AG10803 (cell line): ENCODE results near the gene FBXO28.

ENCODE experiments used
- DNase-seq: peaks from one replicate; pipeline ENCODE4 v3.0.0; 2010; ENCODE audit warnings: low read depth
- H3K4me3 ChIP-seq: 2 replicates; pipeline ENCODE4 v1.5.1; 2011; ENCODE audit warnings: mild to moderate bottlenecking, low read length, control low read depth
- TF ChIP-seq, protein P1 (sequence below): conservative IDR thresholded peaks from 2 replicates; pipeline ENCODE4 v1.5.1; 2011; ENCODE audit warnings: mild to moderate bottlenecking, low read length, control low read depth, inconsistent platforms

Gene FBXO28

DNA sequence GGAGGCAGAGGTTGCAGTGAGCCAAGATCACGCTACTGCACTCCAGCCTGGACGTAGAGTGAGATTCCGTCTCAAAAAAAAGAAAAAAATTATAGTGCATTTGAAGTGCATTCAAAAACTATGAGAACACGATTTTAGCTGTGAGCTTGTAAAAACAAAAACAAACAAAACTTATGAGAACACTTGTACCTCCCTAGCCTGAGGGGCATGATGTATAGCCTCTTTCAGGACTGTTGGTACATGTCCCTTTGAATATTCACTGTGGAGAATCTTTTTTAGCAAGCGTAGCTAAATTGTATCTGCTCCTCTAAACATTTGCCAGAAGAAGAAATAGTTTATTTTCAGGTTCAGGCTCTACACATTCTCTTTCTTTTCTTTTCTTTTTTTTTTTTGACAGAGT is 59.6 kb downstream of the FBXO28 start:
- no peak overlapping the region for H3K4me3 ChIP-seq
- TF ChIP-seq, protein P1, sequence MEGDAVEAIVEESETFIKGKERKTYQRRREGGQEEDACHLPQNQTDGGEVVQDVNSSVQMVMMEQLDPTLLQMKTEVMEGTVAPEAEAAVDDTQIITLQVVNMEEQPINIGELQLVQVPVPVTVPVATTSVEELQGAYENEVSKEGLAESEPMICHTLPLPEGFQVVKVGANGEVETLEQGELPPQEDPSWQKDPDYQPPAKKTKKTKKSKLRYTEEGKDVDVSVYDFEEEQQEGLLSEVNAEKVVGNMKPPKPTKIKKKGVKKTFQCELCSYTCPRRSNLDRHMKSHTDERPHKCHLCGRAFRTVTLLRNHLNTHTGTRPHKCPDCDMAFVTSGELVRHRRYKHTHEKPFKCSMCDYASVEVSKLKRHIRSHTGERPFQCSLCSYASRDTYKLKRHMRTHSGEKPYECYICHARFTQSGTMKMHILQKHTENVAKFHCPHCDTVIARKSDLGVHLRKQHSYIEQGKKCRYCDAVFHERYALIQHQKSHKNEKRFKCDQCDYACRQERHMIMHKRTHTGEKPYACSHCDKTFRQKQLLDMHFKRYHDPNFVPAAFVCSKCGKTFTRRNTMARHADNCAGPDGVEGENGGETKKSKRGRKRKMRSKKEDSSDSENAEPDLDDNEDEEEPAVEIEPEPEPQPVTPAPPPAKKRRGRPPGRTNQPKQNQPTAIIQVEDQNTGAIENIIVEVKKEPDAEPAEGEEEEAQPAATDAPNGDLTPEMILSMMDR, result no peak
- no peak for DNase-seq

DNA sequence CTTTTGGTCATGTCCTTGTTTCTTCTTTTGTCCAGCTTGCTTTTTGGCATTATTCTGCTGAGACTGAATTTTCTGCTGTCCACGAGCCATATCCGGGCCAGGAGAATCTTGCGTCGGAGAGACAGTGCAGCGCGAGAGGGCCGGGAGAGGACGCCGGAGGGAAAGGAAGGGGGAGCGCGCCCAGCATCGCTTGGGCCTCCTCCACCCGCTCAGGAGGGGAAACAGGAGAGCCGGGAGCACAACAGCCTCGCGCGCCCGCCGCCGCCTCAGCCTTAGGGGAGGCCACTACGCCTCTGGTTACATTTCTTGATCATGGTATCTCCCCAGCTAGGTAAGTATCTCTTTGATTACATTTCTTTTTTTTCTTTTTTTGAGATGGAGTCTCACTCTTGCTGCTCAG is 61.7 kb downstream of the FBXO28 start:
- H3K4me3 ChIP-seq, result no peak overlapping the region
- TF ChIP-seq, protein P1, result no peak
- DNase-seq, result peak; percentile 12

DNA sequence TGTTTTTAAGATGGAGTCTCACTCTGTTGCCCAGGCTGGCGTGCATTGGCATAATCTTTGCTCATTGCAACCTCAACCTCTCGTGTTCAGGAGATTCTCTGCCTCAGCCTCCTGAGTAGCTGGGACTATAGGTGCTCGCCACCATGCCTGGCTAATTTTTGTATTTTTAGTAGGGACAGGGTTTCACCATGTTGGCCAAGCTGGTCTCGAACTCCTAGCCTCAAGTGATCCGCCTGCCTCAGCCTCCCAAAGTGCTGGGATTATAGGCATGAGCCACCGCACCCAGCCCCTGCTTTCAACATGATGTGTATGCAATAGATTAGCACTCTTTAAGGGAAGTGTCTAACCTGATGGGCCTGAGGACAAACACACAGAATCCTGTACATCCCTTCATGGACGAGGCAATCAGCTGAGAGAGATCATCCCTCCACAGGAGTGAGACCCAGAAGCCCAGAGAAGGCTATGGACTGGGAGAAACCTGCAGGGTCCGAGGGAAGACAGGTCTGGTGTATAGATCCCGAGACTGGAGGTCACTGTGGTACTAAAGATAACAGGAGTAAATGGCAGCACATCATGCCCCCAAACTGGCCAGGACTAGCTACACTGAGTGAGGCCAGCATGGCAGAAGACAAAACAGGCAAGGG is 63.6 kb downstream of the FBXO28 start:
- DNase-seq, result no peak
- TF ChIP-seq, protein P1, result no peak
- H3K4me3 ChIP-seq, result no peak overlapping the region

DNA sequence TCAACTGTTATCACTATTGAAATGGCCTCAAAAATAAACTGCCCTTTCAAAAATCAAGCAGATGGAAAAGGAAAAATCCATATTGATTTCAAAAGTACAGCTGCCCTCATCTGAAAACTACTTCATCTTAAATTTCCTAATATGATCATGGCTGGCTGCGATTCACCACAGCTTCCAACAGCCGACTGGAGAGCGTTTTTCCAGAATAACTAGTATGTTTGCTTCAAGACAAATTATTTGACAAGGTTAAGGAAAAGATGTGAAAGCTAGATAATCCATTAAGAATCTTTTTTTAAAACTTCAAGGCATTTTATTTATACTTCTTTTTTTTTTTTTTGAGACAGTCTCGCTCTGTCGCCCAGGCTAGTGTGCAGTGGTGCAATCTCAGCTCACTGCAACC is 65.0 kb downstream of the FBXO28 start:
- H3K4me3 ChIP-seq, result no peak overlapping the region
- TF ChIP-seq, protein P1, result no peak
- DNase-seq, result no peak

DNA sequence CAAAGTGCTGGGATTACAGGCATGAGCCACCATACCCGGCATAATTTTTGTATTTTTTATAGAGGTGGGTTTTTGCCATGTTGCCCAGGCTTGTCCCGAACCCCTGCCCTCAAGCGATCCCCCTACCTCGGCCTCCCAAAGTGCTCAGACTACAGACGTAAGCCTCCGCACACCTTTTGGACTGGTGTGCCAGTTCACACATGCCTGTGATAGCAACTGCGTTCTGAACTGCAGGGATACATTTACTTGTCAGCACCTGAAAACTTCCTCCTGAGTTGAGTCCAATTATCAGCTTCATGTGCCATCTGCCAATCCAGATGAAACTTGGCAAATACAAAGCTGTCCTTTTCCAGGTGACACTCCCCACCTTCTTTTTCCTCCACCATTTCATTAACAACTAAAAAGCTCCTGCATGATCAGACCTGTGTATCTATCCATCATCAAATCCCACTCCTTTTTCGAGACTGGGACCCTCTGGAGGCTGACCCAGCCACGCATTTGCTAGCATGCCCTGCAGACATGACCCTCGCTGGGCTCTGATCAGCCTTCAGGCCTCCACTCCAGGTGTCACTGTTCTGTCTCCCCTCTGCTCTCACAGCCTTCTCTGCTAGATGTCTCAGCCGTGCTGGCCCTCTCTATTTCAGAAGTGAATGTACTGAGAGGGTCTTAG is 67.0 kb downstream of the FBXO28 start:
- H3K4me3 ChIP-seq, result no peak overlapping the region
- DNase-seq, result no peak
- TF ChIP-seq, protein P1, result no peak

DNA sequence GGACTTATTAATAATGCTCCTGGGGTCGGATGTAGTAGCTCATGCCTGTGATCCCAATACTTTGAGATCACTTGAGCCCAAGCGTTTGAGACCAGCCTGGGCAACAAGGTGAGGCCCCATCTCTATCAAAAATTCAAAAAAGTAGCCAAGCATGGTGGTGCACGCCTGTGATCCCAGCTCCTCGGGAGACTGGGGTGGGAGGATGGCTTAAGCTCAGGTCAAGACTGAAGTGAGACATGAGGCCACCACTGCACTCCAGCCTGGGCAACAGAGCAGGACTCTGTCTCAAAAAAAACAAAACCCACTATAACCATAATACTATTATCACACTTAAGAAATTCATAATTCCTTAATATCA is 67.5 kb downstream of the FBXO28 start:
- H3K4me3 ChIP-seq, result no peak overlapping the region
- no peak for DNase-seq
- TF ChIP-seq, protein P1, result no peak

DNA sequence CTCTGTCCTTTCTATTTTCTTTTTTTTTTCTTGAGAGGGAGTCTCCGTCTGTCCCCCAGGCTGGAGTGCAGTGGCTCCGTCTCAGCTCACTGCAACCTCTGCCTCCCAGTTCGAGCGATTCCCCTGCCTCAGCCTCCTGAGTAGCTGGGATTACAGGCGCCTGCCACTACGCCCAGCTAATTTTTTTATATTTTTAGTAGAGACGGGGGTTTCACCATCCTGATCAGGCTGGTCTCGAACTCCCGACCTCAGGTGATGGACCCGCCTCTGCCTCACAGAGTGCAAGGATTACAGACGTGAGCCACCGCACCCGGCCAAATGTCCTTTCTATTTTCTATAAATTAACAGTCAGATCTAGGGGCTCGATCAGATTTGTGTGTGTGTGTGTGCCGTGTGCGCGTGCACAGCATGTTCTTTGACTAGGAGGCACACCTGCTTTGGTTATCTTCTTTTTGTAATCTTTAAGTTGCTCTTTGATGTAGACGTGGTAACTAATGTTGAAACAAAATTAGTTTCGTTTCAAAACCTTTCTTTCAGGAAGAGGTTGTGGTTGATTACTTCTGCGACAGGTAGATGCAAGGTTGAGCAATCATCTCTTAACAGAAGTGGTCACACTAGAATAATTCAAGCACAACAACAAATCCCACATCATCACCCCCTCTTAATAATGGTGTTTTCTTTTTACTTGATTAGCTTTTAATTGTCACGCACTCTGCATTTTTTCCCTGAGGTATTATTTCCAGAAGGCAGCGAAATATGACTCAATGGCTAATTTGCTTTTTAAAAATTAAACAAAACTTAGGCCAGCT is 68.3 kb downstream of the FBXO28 start:
- DNase-seq, result no peak
- TF ChIP-seq, protein P1, result no peak
- H3K4me3 ChIP-seq, result peak overlapping the region; percentile 80
